ENCODE results near the gene NEK1.
"Not testable (repeated sequence)": the region's sequence is repeated elsewhere in the genome, so short reads cannot be mapped to it uniquely, and the experiment has no call there.

Gene NEK1

GRCh38 chr4:169626331-169627282, 14.2 kb upstream of the NEK1 start:
- no peak for DNase-seq (ENCODE audit: low spot score)

GRCh38 chr4:169625886-169626285, 13.5 kb upstream of the NEK1 start:
- no peak for DNase-seq (ENCODE audit: low spot score)

GRCh38 chr4:169624012-169624411, 11.6 kb upstream of the NEK1 start:
- DNase-seq (ENCODE audit: low spot score), result not testable (repeated sequence)

GRCh38 chr4:169622566-169622965, 10.2 kb upstream of the NEK1 start:
- DNase-seq (ENCODE audit: low spot score), result no peak

DNA sequence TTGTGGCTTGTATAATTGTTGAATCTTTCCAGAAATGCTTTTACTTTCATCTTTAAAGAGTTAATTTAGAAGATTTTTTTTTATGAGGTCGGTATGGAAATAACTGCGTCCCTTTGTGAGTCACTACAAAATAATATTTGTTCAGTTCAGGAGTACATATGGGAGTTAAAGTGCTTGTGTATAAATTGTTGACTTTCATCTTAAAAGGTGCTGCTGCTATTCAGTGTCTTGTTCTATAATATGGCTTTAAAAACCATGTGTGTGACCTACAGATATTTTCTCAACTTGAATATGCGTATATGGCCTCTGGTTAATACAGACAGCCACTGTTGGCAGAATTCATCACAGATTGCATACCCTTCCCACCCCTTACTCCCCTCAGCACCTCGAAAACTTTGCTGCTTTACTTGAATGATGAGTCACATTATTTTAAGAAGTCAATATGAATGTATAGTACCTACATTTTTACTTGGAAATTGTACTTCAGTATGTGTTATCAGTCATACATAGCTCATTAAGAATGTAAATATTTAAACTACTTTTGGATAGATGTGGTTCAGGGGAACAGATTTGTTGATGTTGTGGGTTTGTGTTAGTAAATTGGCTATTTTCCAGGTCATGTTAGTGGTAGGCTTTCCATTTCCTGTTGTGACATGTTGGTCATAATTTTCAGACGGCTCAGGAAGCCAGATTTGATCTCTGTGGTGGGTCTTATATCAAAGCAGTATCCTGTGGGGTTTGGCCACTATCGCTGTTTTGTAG, 9.5 kb upstream of the NEK1 start:
- no peak for DNase-seq (ENCODE audit: low spot score)

- DNase-seq (ENCODE audit: low spot score), result no peak
These were observed 8.5 kb upstream of the NEK1 start for GRCh38 chr4:169620880-169621248.

GRCh38 chr4:169619958-169620879, 7.8 kb upstream of the NEK1 start, which contains the start of gene CLCN3:
Gene CLCN3 (plus strand): TSS chr4:169620578. CDS start chr4:169635929, 15,351 bp downstream.
- DNase-seq (ENCODE audit: low spot score), result peak; percentile 98

- peak; percentile 64 for DNase-seq (ENCODE audit: low spot score)
These were observed 7.2 kb upstream of the NEK1 start for GRCh38 chr4:169619518-169619957.

- DNase-seq (ENCODE audit: low spot score), result no peak
These were observed 6.6 kb upstream of the NEK1 start for GRCh38 chr4:169618986-169619385.

DNA sequence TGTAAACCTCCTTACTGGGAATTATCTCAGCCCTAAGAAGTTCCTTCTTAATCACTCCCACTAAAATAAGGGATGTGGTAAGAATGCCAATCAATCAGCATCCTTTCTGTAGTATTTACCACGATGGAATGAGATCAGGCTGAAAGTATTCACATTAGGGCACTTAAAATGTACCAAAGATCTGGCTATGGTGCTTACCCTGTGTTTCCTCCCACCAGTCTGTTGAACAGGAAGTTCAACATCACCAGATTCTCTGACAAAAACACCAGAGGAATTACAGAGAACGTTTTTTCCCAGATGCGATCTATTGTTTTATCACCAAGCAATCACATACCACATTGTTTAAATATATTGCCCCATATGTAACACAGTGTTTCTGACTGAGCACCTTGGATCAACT, 5.9 kb upstream of the NEK1 start:
- DNase-seq (ENCODE audit: low spot score), result no peak

- DNase-seq (ENCODE audit: low spot score), result no peak
These were observed 4.9 kb upstream of the NEK1 start for GRCh38 chr4:169617306-169617705.

DNA sequence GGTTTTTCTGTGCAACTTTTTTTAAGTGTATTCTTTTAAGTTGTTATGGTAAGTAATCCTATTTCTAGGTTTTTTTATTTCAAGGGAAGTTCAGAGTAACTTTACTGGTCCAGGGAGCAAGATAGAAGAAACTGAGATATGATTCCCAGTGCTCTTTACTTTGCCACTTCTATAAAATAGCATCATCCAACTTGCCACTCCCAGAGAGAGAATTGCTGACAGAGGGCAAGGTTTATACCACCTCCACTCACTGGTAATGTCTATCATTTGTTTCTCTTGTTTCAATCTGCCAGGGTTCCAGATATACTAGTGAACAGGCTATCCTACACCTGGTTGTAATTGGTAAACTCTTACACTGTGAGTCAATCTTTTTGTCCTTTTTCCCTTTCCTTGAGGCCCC, 4.5 kb upstream of the NEK1 start:
- DNase-seq (ENCODE audit: low spot score), result no peak

DNA sequence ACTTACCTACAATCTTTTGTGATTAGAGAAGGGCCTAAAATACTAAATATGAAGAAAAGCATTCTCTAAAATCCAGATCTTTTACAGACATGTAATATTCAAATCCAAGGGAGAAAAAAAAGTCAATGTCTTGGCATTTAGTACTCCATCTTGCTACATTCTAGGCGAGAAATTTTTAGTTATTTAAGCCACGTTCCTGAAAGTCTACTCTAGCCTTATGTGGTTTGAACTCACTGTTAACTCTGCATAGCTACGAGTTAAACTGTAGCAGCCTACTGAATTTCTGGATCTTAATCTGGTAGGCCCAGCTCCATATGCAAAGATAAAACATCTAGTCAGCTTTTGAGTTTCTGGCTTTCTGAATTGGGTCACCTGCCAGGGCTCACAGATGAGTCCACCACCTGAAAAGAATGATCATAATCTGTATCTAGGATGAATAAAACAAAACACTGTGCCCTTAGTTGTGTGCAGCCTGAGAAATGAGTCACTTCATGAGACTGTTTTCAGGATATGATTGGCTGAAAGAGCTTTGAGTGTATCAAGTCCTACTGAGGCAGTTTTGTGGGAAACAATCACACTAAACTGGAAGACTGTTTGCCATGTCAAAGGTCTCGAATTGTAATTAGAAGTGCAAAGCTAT, 3.2 kb upstream of the NEK1 start:
- no peak for DNase-seq (ENCODE audit: low spot score)

- DNase-seq (ENCODE audit: low spot score), result peak; percentile 91
These were observed 782 bp upstream of the NEK1 start for GRCh38 chr4:169612871-169613859.

GRCh38 chr4:169611157-169611556, 1.2 kb downstream of the NEK1 start:
- no peak for DNase-seq (ENCODE audit: low spot score)

- DNase-seq (ENCODE audit: low spot score), result no peak
These were observed 7.5 kb downstream of the NEK1 start for GRCh38 chr4:169604903-169605331.

DNA sequence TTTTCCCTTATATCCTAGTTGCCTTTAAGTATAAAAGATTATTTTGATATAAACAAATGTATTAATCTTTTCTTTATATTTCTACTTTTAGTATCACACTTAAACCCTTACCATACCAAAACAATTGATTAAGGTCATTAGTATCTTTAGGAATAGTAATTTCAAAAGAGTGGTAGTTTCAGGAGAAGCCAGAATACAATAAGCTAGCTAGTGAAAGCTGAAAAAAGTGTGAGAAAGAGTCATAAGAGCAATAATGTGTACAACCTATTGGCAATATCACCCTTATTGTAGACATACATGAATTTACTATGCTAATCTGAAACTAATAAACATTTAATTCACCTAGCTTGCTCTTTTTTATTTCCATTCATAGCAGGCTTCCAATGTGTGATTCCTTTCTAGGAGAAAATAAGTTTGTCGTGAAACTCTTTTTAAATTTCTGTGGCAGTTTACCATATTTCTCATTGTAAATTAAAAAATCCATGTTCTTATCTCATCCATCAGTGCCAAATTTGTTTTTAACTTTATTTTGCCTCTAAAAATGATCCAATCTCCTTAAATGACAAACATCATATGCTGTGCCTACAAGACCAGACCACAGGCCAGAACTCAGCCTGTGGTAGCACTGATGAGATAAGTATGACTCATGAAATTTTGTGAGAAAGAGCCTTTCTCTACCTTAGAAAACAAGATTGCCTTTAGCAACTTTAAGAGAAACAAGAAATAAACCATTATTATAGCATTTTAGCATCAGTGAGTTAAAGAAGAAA, 8.1 kb downstream of the NEK1 start:
- no peak for DNase-seq (ENCODE audit: low spot score)

DNA sequence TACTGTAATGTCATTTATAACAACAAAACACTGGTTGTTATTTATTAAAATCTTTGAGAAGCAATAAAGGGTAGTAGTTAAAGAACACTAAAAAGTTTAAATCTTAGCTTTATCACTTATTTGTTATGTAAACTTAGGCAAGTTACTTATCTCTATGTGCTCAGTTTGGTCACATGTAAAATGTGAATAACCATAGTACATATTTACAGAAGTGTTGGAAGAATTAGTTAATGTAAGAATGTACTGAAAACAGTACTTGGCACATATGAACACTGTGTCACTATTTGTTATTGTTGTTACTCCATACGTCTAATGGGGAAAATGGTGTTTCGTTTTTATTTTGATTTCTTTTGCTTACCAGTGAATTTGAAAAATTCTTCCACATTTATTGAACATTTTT, 9.1 kb downstream of the NEK1 start:
- DNase-seq (ENCODE audit: low spot score), result no peak
